Spleen (tissue), 7 donors: ENCODE results near the gene COL26A1.

Experiments
- CTCF ChIP-seq, 11 experiments: fragments of 200-600 bp in 7 of 11; fragments of 450-650 bp in 4 of 11; sonication (generic) in 4 of 11; IDR thresholded peaks in 8 of 11; conservative IDR thresholded peaks in 3 of 11; 1 replicate in 7 of 11; 2 replicates in 4 of 11; pipeline versions ENCODE4 v1.4.0 to v1.8.0; 2016 to 2021; ENCODE audit warnings: antibody characterized with exemption in 11 of 11, inconsistent platforms in 4 of 11, mild to moderate bottlenecking in 1 of 11
- POLR2A ChIP-seq, 3 donors: fragments of 450-650 bp; IDR thresholded peaks; one replicate each; pipeline ENCODE4 v1.5.1; 2017; ENCODE audit warnings: antibody characterized with exemption in 3 of 3, mild to moderate bottlenecking in 1 of 3
- donor health status: DM: no; HTN: no; CAD: no; lungs with moderate emphysema.
- donor health status: DM: no; HTN: no; CAD: no.
- donor health status: DM: no; HTN: no; CAD: no.

GRCh38 chr7:101368422-101369165, 5.9 kb downstream of the COL26A1 start:
- no peak for TF ChIP-seq CTCF (IDR thresholded peaks at IDR 0.05 in 8 of 11, conservative IDR thresholded peaks at IDR 0.05 in 3 of 11)
- TF ChIP-seq POLR2A (IDR thresholded peaks at IDR 0.05): no peak
